ENCODE measurements around the gene SERPINI2. TPM values are rescaled to one million over a fixed set of nuclear protein-coding genes. Genes with fewer than 3 reads are reported as not detected.

The SERPINI2 gene
- 1 to 10 TPM; 4.9 to 5.2 TPM for total RNA-seq
- polyA plus RNA-seq, result 1 to 10 TPM in 1 of 2 donors, under 1 TPM in 1; 0.49 to 2.4 TPM
- long read RNA-seq, donor 1, result 0 reads
- long read RNA-seq, donor 2, result 0 reads
- long read RNA-seq, donor 3, result 0 reads
- long read RNA-seq, donor 4, result 0 reads
- long read RNA-seq, donor 5, result 0 reads

DNA sequence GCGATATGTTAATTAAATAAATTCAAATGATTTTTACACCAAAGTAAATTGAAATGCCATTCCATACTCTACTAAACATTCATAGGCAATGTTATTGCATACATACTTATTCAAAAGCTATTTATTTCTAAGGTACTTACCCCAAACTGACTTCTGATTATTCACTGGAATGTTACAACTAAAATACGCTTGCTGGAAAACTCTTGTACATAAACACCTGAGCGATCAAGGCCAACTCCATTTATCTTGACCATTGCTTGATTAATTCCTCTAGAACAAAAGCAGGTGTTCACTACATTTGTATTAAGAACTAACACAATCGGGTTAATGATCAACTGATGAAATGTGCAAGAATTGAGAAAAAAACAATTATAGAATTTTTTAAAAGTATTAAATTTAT lies at the start of gene SERPINI2:
Gene SERPINI2 (minus strand): TSS at position 180 of the 400 bp plus-strand sequence. CDS start 2,208 bp downstream, outside the sequence.
- WGBS, 2 donors, result 78 to 91% methylated on average over 4 of the region's 4 CpGs
- TF ChIP-seq, protein P1, sequence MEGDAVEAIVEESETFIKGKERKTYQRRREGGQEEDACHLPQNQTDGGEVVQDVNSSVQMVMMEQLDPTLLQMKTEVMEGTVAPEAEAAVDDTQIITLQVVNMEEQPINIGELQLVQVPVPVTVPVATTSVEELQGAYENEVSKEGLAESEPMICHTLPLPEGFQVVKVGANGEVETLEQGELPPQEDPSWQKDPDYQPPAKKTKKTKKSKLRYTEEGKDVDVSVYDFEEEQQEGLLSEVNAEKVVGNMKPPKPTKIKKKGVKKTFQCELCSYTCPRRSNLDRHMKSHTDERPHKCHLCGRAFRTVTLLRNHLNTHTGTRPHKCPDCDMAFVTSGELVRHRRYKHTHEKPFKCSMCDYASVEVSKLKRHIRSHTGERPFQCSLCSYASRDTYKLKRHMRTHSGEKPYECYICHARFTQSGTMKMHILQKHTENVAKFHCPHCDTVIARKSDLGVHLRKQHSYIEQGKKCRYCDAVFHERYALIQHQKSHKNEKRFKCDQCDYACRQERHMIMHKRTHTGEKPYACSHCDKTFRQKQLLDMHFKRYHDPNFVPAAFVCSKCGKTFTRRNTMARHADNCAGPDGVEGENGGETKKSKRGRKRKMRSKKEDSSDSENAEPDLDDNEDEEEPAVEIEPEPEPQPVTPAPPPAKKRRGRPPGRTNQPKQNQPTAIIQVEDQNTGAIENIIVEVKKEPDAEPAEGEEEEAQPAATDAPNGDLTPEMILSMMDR (IDR thresholded peaks at IDR 0.05; ENCODE audit: control extremely low read depth, extremely low read depth), result no peak
- H3K27me3 ChIP-seq (ENCODE audit: control insufficient read depth in 3 of 3, insufficient read depth in 3 of 3, low read length in 2 of 3), result no peaks in the 10 kb centered on the region
- ATAC-seq (ENCODE audit: insufficient read depth, low FRiP score) (no peak), DNase-seq (no peak)
- H3K27ac ChIP-seq (ENCODE audit: low read depth in 1 of 2, low read length in 1 of 2), result no peak within 1 kb of the TSS
- no peak within 1 kb of the TSS for H3K4me3 ChIP-seq
- H3K9ac ChIP-seq (ENCODE audit: insufficient read depth in 1 of 2, low read length in 2 of 2), result no peak within 1 kb of the TSS
- H3K9me3 ChIP-seq (ENCODE audit: control insufficient read depth in 4 of 4, insufficient read depth in 3 of 4, low read length in 3 of 4), result no peaks in the 10 kb centered on the region
- no peaks in the 10 kb centered on the region for H3K36me3 ChIP-seq (ENCODE audit: control insufficient read depth in 4 of 4, insufficient read depth in 4 of 4, low read length in 4 of 4)
- no peaks in the 10 kb centered on the region for H3K4me1 ChIP-seq (ENCODE audit: control insufficient read depth in 5 of 5, insufficient read depth in 5 of 5, low read length in 5 of 5)

DNA sequence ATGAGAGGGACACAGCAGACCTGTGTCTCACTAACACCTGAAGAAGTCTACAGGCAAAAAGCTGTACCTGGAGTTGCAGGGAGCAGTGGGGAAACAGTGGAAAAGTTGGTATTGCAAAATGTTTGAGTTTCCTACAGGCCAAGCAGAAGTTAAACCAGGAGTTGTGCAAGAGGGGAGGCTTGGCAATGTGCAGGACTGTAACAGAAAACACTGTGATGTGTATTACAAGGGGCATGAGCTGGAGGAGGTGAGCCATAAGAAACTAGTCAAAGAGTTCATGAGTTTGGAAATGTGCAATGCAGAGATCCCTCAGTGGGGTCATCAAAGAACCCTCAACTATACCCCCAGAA lies 47.1 kb upstream of the SERPINI2 start:
- no peak overlapping the region for H3K4me3 ChIP-seq
- TF ChIP-seq, protein P1 (IDR thresholded peaks at IDR 0.05; ENCODE audit: control extremely low read depth, extremely low read depth), result no peak
- no peaks in the 10 kb centered on the region for H3K36me3 ChIP-seq (ENCODE audit: control insufficient read depth in 4 of 4, insufficient read depth in 4 of 4, low read length in 4 of 4)
- H3K4me1 ChIP-seq (ENCODE audit: control insufficient read depth in 5 of 5, insufficient read depth in 5 of 5, low read length in 5 of 5), result peaks cover 0 to 1% (median 0%) of the 10 kb centered on the region in 5 donors
- no peaks in the 10 kb centered on the region for H3K9me3 ChIP-seq (ENCODE audit: control insufficient read depth in 4 of 4, insufficient read depth in 3 of 4, low read length in 3 of 4)
- no peak overlapping the region for H3K27ac ChIP-seq (ENCODE audit: low read depth in 1 of 2, low read length in 1 of 2)
- no peak overlapping the region for H3K9ac ChIP-seq (ENCODE audit: insufficient read depth in 1 of 2, low read length in 2 of 2)
- DNase-seq, result no peak
- H3K27me3 ChIP-seq (ENCODE audit: control insufficient read depth in 3 of 3, insufficient read depth in 3 of 3, low read length in 2 of 3), result no peaks in the 10 kb centered on the region
- ATAC-seq (ENCODE audit: insufficient read depth, low FRiP score), result peak; percentile 41

GRCh38 chr3:167520266-167521005 lies 46.6 kb upstream of the SERPINI2 start:
- ATAC-seq (ENCODE audit: insufficient read depth, low FRiP score), result no peak
- TF ChIP-seq, protein P1 (IDR thresholded peaks at IDR 0.05; ENCODE audit: control extremely low read depth, extremely low read depth), result no peak
- 52 to 81% methylated on average over 2 of the region's 2 CpGs for WGBS, 2 donors

More at GRCh38 chr3:167520266-167521005, 46.6 kb upstream of the SERPINI2 start:
- Histone ChIP-seq H3K27me3 (ENCODE audit: control insufficient read depth in 3 of 3, insufficient read depth in 3 of 3, low read length in 2 of 3) (no peaks in the 10 kb centered on the region), H3K4me1 (ENCODE audit: control insufficient read depth in 5 of 5, insufficient read depth in 5 of 5, low read length in 5 of 5) (peaks cover 0 to 1% (median 0%) of the 10 kb centered on the region in 5 donors), H3K9me3 (ENCODE audit: control insufficient read depth in 4 of 4, insufficient read depth in 3 of 4, low read length in 3 of 4) (no peaks in the 10 kb centered on the region), H3K27ac (ENCODE audit: low read depth in 1 of 2, low read length in 1 of 2) (no peak overlapping the region), H3K36me3 (ENCODE audit: control insufficient read depth in 4 of 4, insufficient read depth in 4 of 4, low read length in 4 of 4) (no peaks in the 10 kb centered on the region), H3K4me3 (no peak overlapping the region), H3K9ac (ENCODE audit: insufficient read depth in 1 of 2, low read length in 2 of 2) (no peak overlapping the region)
- DNase-seq, result no peak

Measured in lung (tissue), 16 donors.